A549 (cell line): ENCODE measurements around the gene ATP1A2.

ENCODE experiments used
- RCOR1 ChIP-seq: fragments of 150-350 bp; IDR thresholded peaks from 2 replicates; pipeline ENCODE4 v1.6.1; 2014; ENCODE audit warnings: antibody characterized with exemption, low read length, low read depth
- RFX5 ChIP-seq: fragments of 450-650 bp; IDR thresholded peaks from 2 replicates; pipeline ENCODE4 v1.7.1; 2014; ENCODE audit warnings: antibody characterized with exemption, mild to moderate bottlenecking, moderate library complexity
- TF ChIP-seq, protein P1 (sequence below): fragments of 200-600 bp; sonication (generic); IDR thresholded peaks from 2 replicates; pipeline ENCODE4 v1.6.1; 2016; ENCODE audit warnings: antibody characterized with exemption, mild to moderate bottlenecking, moderate library complexity
- TF ChIP-seq, protein P2 (sequence below): fragments of >200 bp; sonication (Bioruptor Twin); formaldehyde crosslinking; IDR thresholded peaks from 3 replicates; pipeline ENCODE4 v1.5.1; 2016

DNA sequence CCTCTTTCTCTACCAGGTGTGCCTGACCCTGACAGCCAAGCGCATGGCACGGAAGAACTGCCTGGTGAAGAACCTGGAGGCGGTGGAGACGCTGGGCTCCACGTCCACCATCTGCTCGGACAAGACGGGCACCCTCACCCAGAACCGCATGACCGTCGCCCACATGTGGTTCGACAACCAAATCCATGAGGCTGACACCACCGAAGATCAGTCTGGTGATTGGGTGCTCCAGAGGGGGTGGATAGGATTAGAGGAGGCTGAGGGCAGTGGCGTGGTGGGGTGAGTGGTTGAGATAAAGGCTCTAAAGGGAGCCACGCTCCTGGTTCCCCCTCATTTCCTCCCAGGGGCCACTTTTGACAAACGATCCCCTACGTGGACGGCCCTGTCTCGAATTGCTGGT, 13.1 kb downstream of the ATP1A2 start:
- TF ChIP-seq, protein P1, sequence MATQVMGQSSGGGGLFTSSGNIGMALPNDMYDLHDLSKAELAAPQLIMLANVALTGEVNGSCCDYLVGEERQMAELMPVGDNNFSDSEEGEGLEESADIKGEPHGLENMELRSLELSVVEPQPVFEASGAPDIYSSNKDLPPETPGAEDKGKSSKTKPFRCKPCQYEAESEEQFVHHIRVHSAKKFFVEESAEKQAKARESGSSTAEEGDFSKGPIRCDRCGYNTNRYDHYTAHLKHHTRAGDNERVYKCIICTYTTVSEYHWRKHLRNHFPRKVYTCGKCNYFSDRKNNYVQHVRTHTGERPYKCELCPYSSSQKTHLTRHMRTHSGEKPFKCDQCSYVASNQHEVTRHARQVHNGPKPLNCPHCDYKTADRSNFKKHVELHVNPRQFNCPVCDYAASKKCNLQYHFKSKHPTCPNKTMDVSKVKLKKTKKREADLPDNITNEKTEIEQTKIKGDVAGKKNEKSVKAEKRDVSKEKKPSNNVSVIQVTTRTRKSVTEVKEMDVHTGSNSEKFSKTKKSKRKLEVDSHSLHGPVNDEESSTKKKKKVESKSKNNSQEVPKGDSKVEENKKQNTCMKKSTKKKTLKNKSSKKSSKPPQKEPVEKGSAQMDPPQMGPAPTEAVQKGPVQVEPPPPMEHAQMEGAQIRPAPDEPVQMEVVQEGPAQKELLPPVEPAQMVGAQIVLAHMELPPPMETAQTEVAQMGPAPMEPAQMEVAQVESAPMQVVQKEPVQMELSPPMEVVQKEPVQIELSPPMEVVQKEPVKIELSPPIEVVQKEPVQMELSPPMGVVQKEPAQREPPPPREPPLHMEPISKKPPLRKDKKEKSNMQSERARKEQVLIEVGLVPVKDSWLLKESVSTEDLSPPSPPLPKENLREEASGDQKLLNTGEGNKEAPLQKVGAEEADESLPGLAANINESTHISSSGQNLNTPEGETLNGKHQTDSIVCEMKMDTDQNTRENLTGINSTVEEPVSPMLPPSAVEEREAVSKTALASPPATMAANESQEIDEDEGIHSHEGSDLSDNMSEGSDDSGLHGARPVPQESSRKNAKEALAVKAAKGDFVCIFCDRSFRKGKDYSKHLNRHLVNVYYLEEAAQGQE = no peak
- no peak for TF ChIP-seq RFX5
- TF ChIP-seq, protein P2, sequence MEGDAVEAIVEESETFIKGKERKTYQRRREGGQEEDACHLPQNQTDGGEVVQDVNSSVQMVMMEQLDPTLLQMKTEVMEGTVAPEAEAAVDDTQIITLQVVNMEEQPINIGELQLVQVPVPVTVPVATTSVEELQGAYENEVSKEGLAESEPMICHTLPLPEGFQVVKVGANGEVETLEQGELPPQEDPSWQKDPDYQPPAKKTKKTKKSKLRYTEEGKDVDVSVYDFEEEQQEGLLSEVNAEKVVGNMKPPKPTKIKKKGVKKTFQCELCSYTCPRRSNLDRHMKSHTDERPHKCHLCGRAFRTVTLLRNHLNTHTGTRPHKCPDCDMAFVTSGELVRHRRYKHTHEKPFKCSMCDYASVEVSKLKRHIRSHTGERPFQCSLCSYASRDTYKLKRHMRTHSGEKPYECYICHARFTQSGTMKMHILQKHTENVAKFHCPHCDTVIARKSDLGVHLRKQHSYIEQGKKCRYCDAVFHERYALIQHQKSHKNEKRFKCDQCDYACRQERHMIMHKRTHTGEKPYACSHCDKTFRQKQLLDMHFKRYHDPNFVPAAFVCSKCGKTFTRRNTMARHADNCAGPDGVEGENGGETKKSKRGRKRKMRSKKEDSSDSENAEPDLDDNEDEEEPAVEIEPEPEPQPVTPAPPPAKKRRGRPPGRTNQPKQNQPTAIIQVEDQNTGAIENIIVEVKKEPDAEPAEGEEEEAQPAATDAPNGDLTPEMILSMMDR = no peak
- no peak for TF ChIP-seq RCOR1
